Suprapubic skin (tissue), 4 donors: ENCODE results near the gene RNF11.

ENCODE experiments used
- CTCF ChIP-seq, 2 donors: fragments of 200-600 bp in 1 of 2; fragments of 450-650 bp in 1 of 2; sonication (generic) in 1 of 2; IDR thresholded peaks; one replicate each; pipeline ENCODE4 v1.5.1; 2016 to 2019; ENCODE audit warnings: antibody characterized with exemption in 2 of 2, mild to moderate bottlenecking in 1 of 2, moderate library complexity in 1 of 2
- EP300 ChIP-seq: sonication (generic); formaldehyde crosslinking; IDR thresholded peaks from one replicate; pipeline ENCODE4 v1.6.1; 2017; ENCODE audit warnings: antibody characterized with exemption
- POLR2A ChIP-seq, 2 donors: fragments of 450-650 bp; IDR thresholded peaks; one replicate each; pipeline ENCODE4 v1.6.1; 2017; ENCODE audit warnings: antibody characterized with exemption in 2 of 2, mild to moderate bottlenecking in 2 of 2, moderate library complexity in 2 of 2
- POLR2AphosphoS5 ChIP-seq, 3 donors: sonication (generic); formaldehyde crosslinking; IDR thresholded peaks; one replicate each; pipeline ENCODE4 v1.6.1; 2017; ENCODE audit warnings: antibody characterized with exemption in 3 of 3

GRCh38 chr1:51222136-51222787 is 13.8 kb upstream of the RNF11 start:
- TF ChIP-seq CTCF (IDR thresholded peaks at IDR 0.05) = no peak
- no peak for TF ChIP-seq POLR2A (IDR thresholded peaks at IDR 0.05)
- no peak for TF ChIP-seq POLR2AphosphoS5 (IDR thresholded peaks at IDR 0.05)
- TF ChIP-seq EP300 = no peak
